HG03196 (cell line): Measurements from ENCODE around the gene EDEM3.

Source experiments
- ATAC-seq: cut with Tn5 transposase; IDR thresholded peaks from one replicate; pipeline ENCODE4 v1.9.1; 2021; ENCODE audit not compliant: unreplicated experiment

The EDEM3 gene

DNA sequence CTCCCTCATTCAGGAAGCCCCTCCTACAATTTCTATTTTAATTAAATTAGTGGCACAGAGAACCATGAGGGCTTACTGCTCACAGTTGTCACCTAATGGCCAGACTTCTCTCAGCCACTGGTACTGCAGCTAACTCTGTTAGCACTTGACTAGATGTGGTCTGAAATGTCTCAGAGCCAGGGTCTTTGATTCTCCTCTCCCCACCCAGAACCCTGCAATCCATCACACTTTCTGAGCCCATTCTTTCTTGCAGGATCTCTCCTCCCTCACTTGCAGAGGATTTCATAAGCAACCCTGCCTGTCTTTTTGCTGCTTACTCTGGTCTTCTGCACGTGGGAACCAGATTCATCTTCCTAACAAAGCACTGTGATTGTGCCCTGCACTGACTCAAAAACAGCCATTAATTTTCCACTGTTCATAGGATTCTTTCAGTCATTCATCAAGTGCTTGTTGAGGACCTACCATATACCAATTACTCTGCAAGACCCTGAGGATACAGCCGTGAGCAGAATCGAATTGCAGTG lies 108.4 kb downstream of the EDEM3 start:
- no peak for ATAC-seq

DNA sequence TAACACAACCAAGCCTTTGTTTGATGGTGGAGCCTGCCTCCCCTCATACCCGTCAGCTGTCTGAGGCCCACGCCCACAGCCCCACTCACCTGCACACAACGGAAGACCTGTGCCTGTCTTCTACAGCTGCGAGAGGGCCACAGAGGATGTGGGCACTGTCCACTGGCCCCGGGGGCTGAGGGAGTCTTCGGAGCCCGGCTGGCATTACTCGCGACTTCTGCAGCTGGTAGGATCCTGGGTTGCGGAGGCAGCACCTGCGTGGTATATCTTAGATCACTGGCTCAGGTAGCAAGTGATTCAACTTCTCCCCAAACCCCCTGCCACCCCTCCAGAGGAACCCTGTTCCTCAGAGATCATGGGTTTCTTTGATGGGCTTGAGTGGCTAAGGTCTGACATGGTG lies 109.9 kb downstream of the EDEM3 start:
- no peak for ATAC-seq

DNA sequence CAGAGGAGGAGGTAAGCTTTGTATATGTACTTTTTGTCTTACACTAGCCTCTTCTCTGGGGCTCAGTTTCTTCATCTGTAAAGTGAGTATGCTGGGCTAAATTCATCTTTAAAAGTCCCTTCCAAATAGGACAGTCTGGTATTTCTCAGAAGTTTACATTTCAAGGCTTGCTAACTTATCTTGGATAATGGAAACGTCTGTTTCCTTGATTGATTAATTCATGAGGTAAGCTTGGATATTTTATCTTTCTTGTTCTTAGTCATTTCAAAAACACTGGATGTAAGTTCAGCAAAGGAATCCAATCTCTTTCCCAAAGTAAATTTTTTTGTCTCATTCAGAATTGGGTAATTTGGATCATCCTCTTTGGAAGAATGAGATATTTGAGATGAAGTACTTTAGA lies 111.0 kb downstream of the EDEM3 start:
- no peak for ATAC-seq

DNA sequence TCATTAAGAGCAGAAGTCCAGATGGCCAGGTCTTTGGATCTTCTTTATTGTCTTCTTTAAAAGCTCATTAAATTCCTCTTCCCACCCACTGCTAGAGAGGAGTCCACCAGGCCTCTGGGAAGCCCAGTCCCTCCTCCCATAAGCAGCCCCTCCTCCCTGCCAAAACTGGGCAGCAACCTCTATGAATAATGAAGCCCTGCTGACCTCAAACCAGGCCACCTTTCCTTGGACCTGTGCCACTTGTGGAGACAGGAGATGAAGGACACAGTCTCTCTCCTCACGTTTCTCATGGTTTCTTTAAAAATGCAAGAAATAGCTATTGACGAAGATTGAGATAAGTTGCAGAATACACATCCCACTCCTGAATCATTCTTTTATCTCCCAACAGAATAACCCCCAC lies 112.8 kb downstream of the EDEM3 start:
- no peak for ATAC-seq

DNA sequence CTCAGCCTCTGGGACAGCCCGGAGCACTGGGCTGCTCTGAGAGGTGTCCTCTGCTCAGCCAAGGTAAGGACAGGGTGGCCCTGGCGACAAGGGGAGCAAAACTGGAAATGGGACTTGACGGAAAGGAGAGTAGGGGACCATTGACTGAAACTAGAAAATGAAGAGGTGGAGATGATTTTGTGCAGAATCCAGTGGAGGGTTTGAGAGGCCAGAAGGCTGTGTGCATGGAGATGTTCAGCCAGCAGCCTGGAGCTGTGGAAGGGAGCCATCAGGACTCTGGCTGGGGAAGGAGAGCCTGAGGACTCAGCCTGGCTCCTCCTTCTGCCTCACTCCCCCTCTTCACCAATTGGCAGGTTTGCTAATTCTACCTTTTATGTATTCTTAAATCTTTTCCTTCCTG lies 114.2 kb downstream of the EDEM3 start:
- ATAC-seq: no peak
